ENCODE results near the gene ZCCHC2.

- TF ChIP-seq, protein P1, sequence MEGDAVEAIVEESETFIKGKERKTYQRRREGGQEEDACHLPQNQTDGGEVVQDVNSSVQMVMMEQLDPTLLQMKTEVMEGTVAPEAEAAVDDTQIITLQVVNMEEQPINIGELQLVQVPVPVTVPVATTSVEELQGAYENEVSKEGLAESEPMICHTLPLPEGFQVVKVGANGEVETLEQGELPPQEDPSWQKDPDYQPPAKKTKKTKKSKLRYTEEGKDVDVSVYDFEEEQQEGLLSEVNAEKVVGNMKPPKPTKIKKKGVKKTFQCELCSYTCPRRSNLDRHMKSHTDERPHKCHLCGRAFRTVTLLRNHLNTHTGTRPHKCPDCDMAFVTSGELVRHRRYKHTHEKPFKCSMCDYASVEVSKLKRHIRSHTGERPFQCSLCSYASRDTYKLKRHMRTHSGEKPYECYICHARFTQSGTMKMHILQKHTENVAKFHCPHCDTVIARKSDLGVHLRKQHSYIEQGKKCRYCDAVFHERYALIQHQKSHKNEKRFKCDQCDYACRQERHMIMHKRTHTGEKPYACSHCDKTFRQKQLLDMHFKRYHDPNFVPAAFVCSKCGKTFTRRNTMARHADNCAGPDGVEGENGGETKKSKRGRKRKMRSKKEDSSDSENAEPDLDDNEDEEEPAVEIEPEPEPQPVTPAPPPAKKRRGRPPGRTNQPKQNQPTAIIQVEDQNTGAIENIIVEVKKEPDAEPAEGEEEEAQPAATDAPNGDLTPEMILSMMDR (IDR thresholded peaks at IDR 0.05), result peak; percentile 60 to 86 (median 72)
- TF ChIP-seq POLR2A (IDR thresholded peaks at IDR 0.05), result no peak
- no peak for TF ChIP-seq POLR2AphosphoS5 (IDR thresholded peaks at IDR 0.05)
Measured at GRCh38 chr18:62586151-62586774, 63.4 kb downstream of the ZCCHC2 start.

All from breast epithelium (tissue), 3 donors.